Ascending aorta (tissue), 2 donors: ENCODE data around the gene ALX3. TPM values are rescaled to one million over a fixed set of nuclear protein-coding genes. Genes with fewer than 3 reads are reported as not detected.

Experiments used
- DNase-seq, 2 donors: peaks; one replicate each; pipeline ENCODE4 v3.0.0-alpha.2; 2019; ENCODE audit warnings: low spot score in 2 of 2
- H3K27ac ChIP-seq, 2 donors: fragments of 200-600 bp; sonication (generic); one replicate each; pipeline ENCODE4 v1.5.1; 2016 to 2017; ENCODE audit warnings: mild to moderate bottlenecking in 1 of 2
- H3K27me3 ChIP-seq: fragments of 200-600 bp; sonication (generic); one replicate; pipeline ENCODE4 v1.5.1; 2017
- H3K36me3 ChIP-seq, 2 donors: fragments of 200-600 bp; sonication (generic); one replicate each; pipeline ENCODE4 v1.5.1; 2016
- H3K4me1 ChIP-seq, 2 donors: fragments of 200-600 bp; sonication (generic); one replicate each; pipeline ENCODE4 v1.5.1; 2016 to 2017; ENCODE audit warnings: mild to moderate bottlenecking in 1 of 2
- H3K4me3 ChIP-seq, 2 donors: fragments of 200-600 bp; sonication (generic); one replicate each; pipeline ENCODE4 v1.5.1; 2016 to 2017; ENCODE audit warnings: mild to moderate bottlenecking in 1 of 2
- H3K9me3 ChIP-seq, 2 donors: fragments of 200-600 bp; sonication (generic); one replicate each; pipeline ENCODE4 v1.5.1; 2016
- intact Hi-C: fragments of 100-400 bp; cut with DNase I; formaldehyde crosslinking; loops from one replicate; pipeline ENCODE4 v1.15.1; 2023
- total RNA-seq: library from RNA; depleted of rRNA; stranded (reverse); fragments of >200 nt; gene quantifications from one replicate; pipeline ENCODE4 v1.1.0, GENCODE V29; 2016
- TF ChIP-seq, protein P1 (sequence below), 3 experiments: fragments of 200-600 bp in 2 of 3; fragments of 450-650 bp in 1 of 3; sonication (generic) in 2 of 3; IDR thresholded peaks; one replicate each; pipeline ENCODE4 v1.5.1; 2016 to 2019; ENCODE audit warnings: antibody characterized with exemption in 3 of 3, mild to moderate bottlenecking in 1 of 3, moderate library complexity in 1 of 3

Gene ALX3
- total RNA-seq, 1 donor from 2014 or later: not detected

DNA sequence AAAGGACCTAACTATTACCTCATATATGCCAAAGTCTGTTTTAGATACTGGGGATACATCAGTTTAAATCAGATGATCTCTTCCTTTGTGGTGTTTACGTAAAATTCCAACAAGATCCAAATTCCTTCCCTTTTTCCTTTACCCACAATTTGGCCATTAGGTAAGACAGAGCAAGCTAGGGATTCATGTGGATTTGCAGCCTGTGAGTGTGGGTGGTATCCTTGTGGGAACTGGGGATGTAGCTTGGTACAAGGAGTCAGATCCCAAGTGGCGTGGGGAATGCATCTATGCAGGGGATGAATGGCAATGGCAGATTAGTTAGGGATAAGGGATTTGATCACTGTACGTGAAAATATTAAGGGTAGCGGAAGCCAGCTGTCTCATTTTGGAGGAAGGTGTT is 45.9 kb downstream of the ALX3 start:
- TF ChIP-seq, protein P1, sequence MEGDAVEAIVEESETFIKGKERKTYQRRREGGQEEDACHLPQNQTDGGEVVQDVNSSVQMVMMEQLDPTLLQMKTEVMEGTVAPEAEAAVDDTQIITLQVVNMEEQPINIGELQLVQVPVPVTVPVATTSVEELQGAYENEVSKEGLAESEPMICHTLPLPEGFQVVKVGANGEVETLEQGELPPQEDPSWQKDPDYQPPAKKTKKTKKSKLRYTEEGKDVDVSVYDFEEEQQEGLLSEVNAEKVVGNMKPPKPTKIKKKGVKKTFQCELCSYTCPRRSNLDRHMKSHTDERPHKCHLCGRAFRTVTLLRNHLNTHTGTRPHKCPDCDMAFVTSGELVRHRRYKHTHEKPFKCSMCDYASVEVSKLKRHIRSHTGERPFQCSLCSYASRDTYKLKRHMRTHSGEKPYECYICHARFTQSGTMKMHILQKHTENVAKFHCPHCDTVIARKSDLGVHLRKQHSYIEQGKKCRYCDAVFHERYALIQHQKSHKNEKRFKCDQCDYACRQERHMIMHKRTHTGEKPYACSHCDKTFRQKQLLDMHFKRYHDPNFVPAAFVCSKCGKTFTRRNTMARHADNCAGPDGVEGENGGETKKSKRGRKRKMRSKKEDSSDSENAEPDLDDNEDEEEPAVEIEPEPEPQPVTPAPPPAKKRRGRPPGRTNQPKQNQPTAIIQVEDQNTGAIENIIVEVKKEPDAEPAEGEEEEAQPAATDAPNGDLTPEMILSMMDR (IDR thresholded peaks at IDR 0.05): no peak
- peaks cover 14 to 46% of the 10 kb centered on the region in 2 donors for H3K36me3 ChIP-seq
- no peaks in the 10 kb centered on the region for H3K4me1 ChIP-seq
- H3K27me3 ChIP-seq: no peaks in the 10 kb centered on the region
- no peak for DNase-seq
- intact Hi-C loops: no loop called here
- H3K27ac ChIP-seq: no peak overlapping the region
- H3K9me3 ChIP-seq: no peaks in the 10 kb centered on the region
- no peak overlapping the region for H3K4me3 ChIP-seq

DNA sequence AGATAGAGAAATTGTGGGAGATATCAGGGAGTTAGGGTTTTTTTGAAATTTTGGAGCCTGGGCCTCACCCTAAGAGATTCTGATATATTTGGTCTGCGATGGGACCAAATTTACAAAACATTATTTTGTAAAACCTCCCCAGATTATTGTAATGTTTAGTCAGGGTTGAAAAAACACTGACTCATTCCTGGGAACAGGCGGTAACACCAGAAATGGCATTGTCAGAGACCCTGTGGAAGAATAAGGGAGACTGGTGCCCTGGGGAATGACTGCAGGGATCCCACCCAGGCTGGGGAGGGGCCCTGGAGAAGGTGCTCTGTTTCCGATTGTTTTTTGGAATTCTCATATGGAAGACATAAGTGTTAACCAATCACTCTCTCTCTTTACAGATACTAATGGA is 49.2 kb downstream of the ALX3 start:
- no peak for DNase-seq
- H3K27ac ChIP-seq: no peak overlapping the region
- peaks cover 47 to 79% of the 10 kb centered on the region in 2 donors for H3K36me3 ChIP-seq
- H3K9me3 ChIP-seq: no peaks in the 10 kb centered on the region
- TF ChIP-seq, protein P1 (IDR thresholded peaks at IDR 0.05): no peak
- no peaks in the 10 kb centered on the region for H3K4me1 ChIP-seq
- H3K4me3 ChIP-seq: no peak overlapping the region
- H3K27me3 ChIP-seq: no peaks in the 10 kb centered on the region
- intact Hi-C loops: no loop called here

DNA sequence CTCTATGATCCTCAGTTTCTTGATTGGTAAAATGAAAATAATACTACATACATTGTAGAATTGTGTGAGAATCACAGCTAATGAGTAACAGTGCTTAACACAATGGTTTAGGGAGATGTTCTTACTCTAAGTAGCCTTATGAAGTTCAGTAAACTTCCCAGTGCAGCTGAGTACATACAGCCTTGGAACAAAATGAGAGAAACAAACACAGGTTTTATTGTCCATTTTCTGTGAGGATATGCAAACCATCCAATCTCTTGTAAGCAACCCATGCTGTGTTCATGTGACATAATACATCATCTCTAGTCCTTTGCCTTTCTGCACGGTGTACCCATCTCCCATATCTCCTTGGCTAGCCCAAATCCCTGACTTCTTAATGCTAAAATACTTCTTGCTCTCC is 50.7 kb downstream of the ALX3 start:
- Histone ChIP-seq H3K4me3 (no peak overlapping the region), H3K9me3 (no peaks in the 10 kb centered on the region), H3K4me1 (no peaks in the 10 kb centered on the region), H3K27me3 (no peaks in the 10 kb centered on the region), H3K36me3 (peaks cover 60 to 92% of the 10 kb centered on the region in 2 donors), H3K27ac (no peak overlapping the region)
- intact Hi-C loops: no loop called here
- no peak for DNase-seq
- TF ChIP-seq, protein P1 (IDR thresholded peaks at IDR 0.05): no peak

GRCh38 chr1:110018396-110018795 is 52.1 kb downstream of the ALX3 start:
- TF ChIP-seq, protein P1 (IDR thresholded peaks at IDR 0.05): no peak
- Histone ChIP-seq H3K9me3 (no peaks in the 10 kb centered on the region), H3K27ac (no peak overlapping the region), H3K4me1 (no peaks in the 10 kb centered on the region), H3K36me3 (peaks cover 66 to 96% of the 10 kb centered on the region in 2 donors), H3K27me3 (no peaks in the 10 kb centered on the region), H3K4me3 (no peak overlapping the region)
- DNase-seq: no peak
- intact Hi-C loops: no loop called here

DNA sequence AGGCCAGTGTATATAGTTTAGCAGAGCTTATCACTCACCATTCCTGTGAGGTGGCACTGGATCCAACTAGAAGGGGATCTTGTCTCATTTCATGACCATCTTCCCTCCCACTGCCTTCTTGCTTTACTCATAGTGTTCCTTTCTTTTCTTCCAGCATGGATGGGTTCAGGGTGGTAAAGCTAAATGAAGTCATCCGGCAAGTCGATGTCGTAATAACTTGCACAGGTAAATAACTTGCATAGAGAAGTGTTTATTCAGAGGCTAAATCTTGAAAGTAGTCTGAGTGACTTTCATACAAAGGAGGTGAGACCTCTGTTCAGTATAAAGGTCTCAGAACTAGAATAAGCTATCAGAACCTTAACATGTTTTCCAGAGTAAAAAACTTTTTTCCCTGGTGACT is 52.7 kb downstream of the ALX3 start:
- intact Hi-C loops: no loop called here
- DNase-seq: no peak
- peaks cover 72 to 96% of the 10 kb centered on the region in 2 donors for H3K36me3 ChIP-seq
- H3K4me1 ChIP-seq: no peaks in the 10 kb centered on the region
- H3K27me3 ChIP-seq: no peaks in the 10 kb centered on the region
- no peak overlapping the region for H3K27ac ChIP-seq
- TF ChIP-seq, protein P1 (IDR thresholded peaks at IDR 0.05): no peak
- H3K9me3 ChIP-seq: no peaks in the 10 kb centered on the region
- H3K4me3 ChIP-seq: no peak overlapping the region
